Activated CD4-positive, alpha-beta T cell treated with anti-CD3 and anti-CD28 coated beads, Interleukin-2, amount 10 ng/mL, durations not matched to agents 7 days and 5 days (primary cell): ENCODE results near the gene CPA3. TPM values are rescaled to one million over a fixed set of nuclear protein-coding genes. Genes with fewer than 3 reads are reported as not detected.

ENCODE experiments used
- CTCF ChIA-PET: fragments of 350-600 bp; sonication (Branson Sonifier 250); formaldehyde crosslinking; loops from one replicate; lab custom pipeline; 2021; ENCODE audit warnings: antibody characterized with exemption; lab: Charles Lee
- POLR2A ChIA-PET: fragments of 350-600 bp; sonication (Branson Sonifier 250); formaldehyde crosslinking; loops from one replicate; lab custom pipeline; 2021; ENCODE audit warnings: antibody characterized with exemption; lab: Charles Lee
- DNase-seq: peaks from one replicate; pipeline ENCODE4 v3.0.0-alpha.2; 2020
- H3K27ac Mint-ChIP-seq: one replicate; pipeline ENCODE4 v1.8.0; 2021; ENCODE audit warnings: mild to moderate bottlenecking, moderate library complexity, mixed read lengths
- H3K27me3 Mint-ChIP-seq: one replicate; pipeline ENCODE4 v1.8.0; 2021; ENCODE audit warnings: mixed read lengths
- H3K36me3 Mint-ChIP-seq: one replicate; pipeline ENCODE4 v1.8.0; 2021; ENCODE audit warnings: low read depth, mixed read lengths
- H3K4me1 Mint-ChIP-seq: one replicate; pipeline ENCODE4 v1.8.0; 2021; ENCODE audit warnings: mixed read lengths
- H3K4me3 Mint-ChIP-seq: one replicate; pipeline ENCODE4 v1.8.0; 2021; ENCODE audit warnings: mild to moderate bottlenecking, moderate library complexity, mixed read lengths
- H3K9me3 Mint-ChIP-seq: one replicate; pipeline ENCODE4 v1.8.0; 2021; ENCODE audit warnings: mixed read lengths
- total RNA-seq, 2 experiments: library from RNA; stranded (reverse); gene quantifications; one replicate each; pipeline ENCODE4 v1.2.3, GENCODE V29; 2021

The CPA3 gene
- total RNA-seq, 2 experiments from 2014 or later: not detected

DNA sequence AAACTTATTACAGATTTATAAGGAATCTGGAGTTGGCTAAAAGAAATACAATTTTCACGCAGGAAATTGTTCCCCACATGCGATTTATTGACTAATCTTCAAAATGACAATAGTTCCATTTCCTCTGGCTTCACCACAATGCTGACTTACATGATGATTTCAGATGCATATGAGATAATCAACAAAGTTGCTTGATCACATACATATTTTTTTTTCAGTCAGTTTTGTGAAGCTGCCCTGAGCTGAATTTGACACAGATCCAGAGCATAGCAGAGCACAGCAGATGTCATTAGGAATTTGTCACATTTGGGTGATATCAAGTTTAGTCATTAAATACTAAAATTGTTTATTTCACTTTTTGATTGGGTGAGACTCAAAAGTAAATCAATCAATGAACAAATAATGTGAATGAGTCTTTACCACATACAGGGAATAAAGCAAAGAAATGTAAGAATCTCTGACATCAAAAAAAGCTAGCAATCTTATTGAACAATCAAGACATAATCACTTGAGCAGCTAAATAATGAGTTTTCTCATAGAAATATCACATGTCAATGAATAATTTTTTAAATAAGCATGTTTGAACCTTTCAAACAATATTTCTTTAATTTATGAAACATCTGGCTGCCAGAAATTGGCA is 19.2 kb upstream of the CPA3 start:
- CTCF ChIA-PET: no interaction called here
- POLR2A ChIA-PET: no interaction called here
- no peaks in the 10 kb centered on the region for H3K27me3 Mint-ChIP-seq
- H3K4me3 Mint-ChIP-seq: no peak overlapping the region
- no peaks in the 10 kb centered on the region for H3K4me1 Mint-ChIP-seq
- H3K36me3 Mint-ChIP-seq: no peaks in the 10 kb centered on the region
- no peaks in the 10 kb centered on the region for H3K9me3 Mint-ChIP-seq
- no peak for DNase-seq
- no peak overlapping the region for H3K27ac Mint-ChIP-seq

GRCh38 chr3:148847351-148847750 is 17.7 kb upstream of the CPA3 start:
- POLR2A ChIA-PET: no interaction called here
- H3K27ac Mint-ChIP-seq: no peak overlapping the region
- no peak for DNase-seq
- CTCF ChIA-PET: interaction anchor here (0.7 kb wide), 2 partner anchors 23 to 123 kb away, joined by 3 read pairs; no protein-coding TSS in a partner anchor
- no peaks in the 10 kb centered on the region for H3K9me3 Mint-ChIP-seq
- H3K4me3 Mint-ChIP-seq: no peak overlapping the region
- no peaks in the 10 kb centered on the region for H3K36me3 Mint-ChIP-seq
- no peaks in the 10 kb centered on the region for H3K27me3 Mint-ChIP-seq
- H3K4me1 Mint-ChIP-seq: no peaks in the 10 kb centered on the region

DNA sequence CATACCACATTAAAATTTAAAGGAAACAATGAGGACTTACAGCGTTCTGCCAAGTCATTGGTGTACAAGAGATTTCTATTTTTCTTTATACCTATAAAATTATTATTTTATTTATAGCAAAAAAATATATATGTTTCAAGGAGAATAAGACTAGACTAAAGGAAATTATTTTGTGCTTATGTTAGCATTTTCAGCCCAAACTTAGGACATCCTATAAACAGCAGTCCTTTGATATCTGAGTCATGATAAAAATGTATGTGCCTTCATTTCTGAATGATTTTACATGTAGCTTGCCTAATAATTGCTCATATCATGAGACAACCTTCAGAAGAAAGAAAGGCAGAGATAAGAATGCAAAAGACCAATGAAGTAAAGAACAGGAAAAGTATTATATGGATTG is 16.7 kb upstream of the CPA3 start:
- no peak for DNase-seq
- Mint-ChIP-seq H3K27me3 (no peaks in the 10 kb centered on the region), H3K27ac (no peak overlapping the region), H3K36me3 (no peaks in the 10 kb centered on the region), H3K4me1 (no peaks in the 10 kb centered on the region), H3K4me3 (no peak overlapping the region), H3K9me3 (no peaks in the 10 kb centered on the region)
- ChIA-PET POLR2A (no interaction called here), CTCF (no interaction called here)

GRCh38 chr3:148852271-148852992 is 12.7 kb upstream of the CPA3 start:
- POLR2A ChIA-PET: no interaction called here
- no peak overlapping the region for H3K4me3 Mint-ChIP-seq

GRCh38 chr3:148853076-148853475 is 12.0 kb upstream of the CPA3 start:
- DNase-seq: no peak
- Mint-ChIP-seq H3K9me3 (no peaks in the 10 kb centered on the region), H3K27me3 (peaks cover 2% of the 10 kb centered on the region), H3K4me1 (no peaks in the 10 kb centered on the region), H3K27ac (no peak overlapping the region), H3K36me3 (no peaks in the 10 kb centered on the region), H3K4me3 (no peak overlapping the region)
- CTCF ChIA-PET: interaction anchor here (1.0 kb wide), 1 partner anchor 12 kb away, joined by 3 read pairs; the partner anchor contains the start of gene CPA3
- POLR2A ChIA-PET: no interaction called here

More at GRCh38 chr3:148852271-148852992, 12.7 kb upstream of the CPA3 start:
- CTCF ChIA-PET: interaction anchor here (1.0 kb wide), 1 partner anchor 12 kb away, joined by 3 read pairs; the partner anchor contains the start of gene CPA3
- Mint-ChIP-seq H3K4me1 (no peaks in the 10 kb centered on the region), H3K27me3 (peaks cover 2% of the 10 kb centered on the region), H3K27ac (no peak overlapping the region), H3K9me3 (no peaks in the 10 kb centered on the region), H3K36me3 (no peaks in the 10 kb centered on the region)
- no peak for DNase-seq

- DNase-seq: no peak
- Mint-ChIP-seq H3K27me3 (peaks cover 2% of the 10 kb centered on the region), H3K27ac (no peak overlapping the region), H3K36me3 (no peaks in the 10 kb centered on the region), H3K4me3 (no peak overlapping the region), H3K9me3 (no peaks in the 10 kb centered on the region), H3K4me1 (no peaks in the 10 kb centered on the region)
- ChIA-PET CTCF (interaction anchor here (0.6 kb wide), 1 partner anchor 422 kb away, joined by 3 read pairs; no protein-coding TSS in a partner anchor), POLR2A (no interaction called here)
These were observed 11.0 kb upstream of the CPA3 start for GRCh38 chr3:148854061-148854460.

- ChIA-PET POLR2A (no interaction called here), CTCF (no interaction called here)
- no peaks in the 10 kb centered on the region for H3K36me3 Mint-ChIP-seq
- H3K27ac Mint-ChIP-seq: no peak overlapping the region
- H3K27me3 Mint-ChIP-seq: peaks cover 2% of the 10 kb centered on the region
- H3K4me1 Mint-ChIP-seq: no peaks in the 10 kb centered on the region
- DNase-seq: no peak
- H3K4me3 Mint-ChIP-seq: no peak overlapping the region
- no peaks in the 10 kb centered on the region for H3K9me3 Mint-ChIP-seq
These were observed 8.7 kb upstream of the CPA3 start for GRCh38 chr3:148856384-148856783.

- Mint-ChIP-seq H3K9me3 (no peaks in the 10 kb centered on the region), H3K4me1 (no peaks in the 10 kb centered on the region), H3K36me3 (no peaks in the 10 kb centered on the region), H3K27ac (no peak overlapping the region), H3K27me3 (peaks cover 4% of the 10 kb centered on the region), H3K4me3 (no peak overlapping the region)
- no peak for DNase-seq
- CTCF ChIA-PET: interaction anchor here (0.6 kb wide), 1 partner anchor 136 kb away, joined by 4 read pairs; no protein-coding TSS in a partner anchor
- POLR2A ChIA-PET: no interaction called here
These were observed 7.8 kb upstream of the CPA3 start for GRCh38 chr3:148857316-148857715.

DNA sequence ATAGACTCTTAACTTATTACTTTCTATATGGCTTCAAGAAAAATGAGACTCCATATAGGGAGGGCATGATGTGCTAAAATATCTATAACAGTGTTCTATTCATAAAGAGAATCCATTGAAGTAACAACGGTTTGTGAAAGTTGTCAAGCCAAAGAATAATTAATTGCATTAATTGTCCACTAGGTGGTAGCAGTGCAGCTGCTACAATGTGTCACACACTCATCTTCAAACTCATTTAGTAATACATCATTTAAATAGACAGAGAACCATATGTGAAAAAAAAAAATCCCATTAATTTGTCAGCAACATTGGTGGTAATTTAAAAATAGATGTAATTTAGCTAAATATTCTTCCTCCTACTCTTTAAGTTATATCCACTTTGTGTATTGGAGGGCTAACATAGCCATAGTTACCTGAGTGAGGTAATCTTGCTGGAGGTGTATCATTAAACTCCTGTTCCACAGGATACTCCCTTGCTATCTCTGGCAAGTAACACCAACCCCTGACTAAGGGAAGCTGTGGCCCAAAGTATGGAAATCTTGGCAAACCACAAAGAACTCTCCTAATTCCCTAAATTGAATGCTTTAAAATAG is 3.7 kb upstream of the CPA3 start:
- no peaks in the 10 kb centered on the region for H3K4me1 Mint-ChIP-seq

DNA sequence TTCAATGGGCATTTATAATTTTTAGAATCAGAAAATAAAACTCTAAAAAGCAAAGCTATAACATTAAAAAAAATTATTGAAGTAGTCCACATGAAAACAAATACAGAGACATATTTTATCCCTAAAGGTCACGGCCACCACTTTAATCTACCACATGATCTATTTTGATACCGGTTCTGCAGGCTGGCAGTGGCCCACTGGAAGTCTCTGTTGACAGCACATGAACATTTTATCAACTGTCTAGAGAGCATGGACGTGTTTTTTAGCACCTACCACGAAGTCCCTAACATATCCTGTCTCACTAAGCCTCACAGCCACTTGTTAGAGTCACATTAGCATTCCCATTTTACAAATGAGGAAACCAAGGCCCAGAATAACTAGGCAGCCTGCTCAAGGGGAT is 1.8 kb upstream of the CPA3 start:
- H3K4me1 Mint-ChIP-seq: no peaks in the 10 kb centered on the region
- DNase-seq: no peak
- H3K27me3 Mint-ChIP-seq: peaks cover 22% of the 10 kb centered on the region
- H3K9me3 Mint-ChIP-seq: no peaks in the 10 kb centered on the region
- H3K36me3 Mint-ChIP-seq: no peaks in the 10 kb centered on the region
- H3K27ac Mint-ChIP-seq: no peak overlapping the region
- CTCF ChIA-PET: no interaction called here
- H3K4me3 Mint-ChIP-seq: no peak overlapping the region
- POLR2A ChIA-PET: no interaction called here

More for the DNA sequence above, 3.7 kb upstream of the CPA3 start:
- Mint-ChIP-seq H3K27me3 (peaks cover 20% of the 10 kb centered on the region), H3K36me3 (no peaks in the 10 kb centered on the region), H3K9me3 (no peaks in the 10 kb centered on the region), H3K4me3 (no peak overlapping the region), H3K27ac (no peak overlapping the region)
- no peak for DNase-seq
- ChIA-PET POLR2A (no interaction called here), CTCF (interaction anchor here (0.6 kb wide), 3 partner anchors 89 to 487 kb away, joined by 3 to 5 read pairs (median 4); no protein-coding TSS in a partner anchor)

- Mint-ChIP-seq H3K27me3 (peaks cover 22% of the 10 kb centered on the region), H3K36me3 (no peaks in the 10 kb centered on the region), H3K4me3 (no peak overlapping the region), H3K27ac (no peak overlapping the region), H3K9me3 (no peaks in the 10 kb centered on the region), H3K4me1 (no peaks in the 10 kb centered on the region)
- DNase-seq: no peak
- ChIA-PET POLR2A (no interaction called here), CTCF (interaction anchor here (1.4 kb wide), 1 partner anchor 11 kb away, joined by 3 read pairs; no protein-coding TSS in a partner anchor)
These were observed 1.3 kb upstream of the CPA3 start for GRCh38 chr3:148863814-148864213.

DNA sequence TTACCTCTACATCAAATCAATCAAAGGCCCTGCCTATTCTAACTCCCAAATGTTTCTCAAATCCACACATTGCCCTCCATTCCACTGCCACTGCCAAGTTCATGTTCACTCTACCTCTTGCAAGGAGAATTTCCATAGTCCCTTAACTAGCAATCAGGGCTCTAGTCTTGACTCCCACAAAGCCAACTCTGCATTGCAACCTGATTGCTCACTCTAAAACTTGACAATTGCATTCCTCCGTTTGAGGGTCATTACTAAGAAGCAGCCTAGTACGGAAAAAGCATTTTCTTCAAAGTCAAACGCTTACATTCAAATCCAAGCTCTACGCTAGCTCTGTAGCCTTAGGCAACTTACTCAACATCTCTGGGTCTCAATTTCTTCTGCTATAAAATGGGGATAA is 1.2 kb downstream of the CPA3 start:
- no peak overlapping the region for H3K27ac Mint-ChIP-seq
- peaks cover 22% of the 10 kb centered on the region for H3K27me3 Mint-ChIP-seq
- DNase-seq: no peak
- no peaks in the 10 kb centered on the region for H3K9me3 Mint-ChIP-seq
- POLR2A ChIA-PET: no interaction called here
- no peaks in the 10 kb centered on the region for H3K36me3 Mint-ChIP-seq
- CTCF ChIA-PET: interaction anchor here (1.2 kb wide), 1 partner anchor 76 kb away, joined by 3 read pairs; no protein-coding TSS in a partner anchor
- no peaks in the 10 kb centered on the region for H3K4me1 Mint-ChIP-seq
- no peak overlapping the region for H3K4me3 Mint-ChIP-seq
